Testis (tissue), 2 donors: ENCODE data around the gene CCDC198.

Experiments
- CTCF ChIP-seq, 3 experiments: fragments of 450-650 bp in 2 of 3; fragments of 200-600 bp in 1 of 3; sonication (generic) in 1 of 3; IDR thresholded peaks; one replicate each; pipeline ENCODE4 v1.5.1; 2016 to 2019; ENCODE audit warnings: antibody characterized with exemption in 3 of 3, mild to moderate bottlenecking in 2 of 3, moderate library complexity in 1 of 3
- POLR2A ChIP-seq: fragments of 450-650 bp; IDR thresholded peaks from one replicate; pipeline ENCODE4 v1.6.1; 2017; ENCODE audit warnings: antibody characterized with exemption, mild to moderate bottlenecking, moderate library complexity

- TF ChIP-seq CTCF (IDR thresholded peaks at IDR 0.05) (no peak), POLR2A (no peak)
Measured at GRCh38 chr14:57479197-57479596, 14.5 kb downstream of the CCDC198 start.
